ENCODE measurements around the gene XCR1.

Gene XCR1

DNA sequence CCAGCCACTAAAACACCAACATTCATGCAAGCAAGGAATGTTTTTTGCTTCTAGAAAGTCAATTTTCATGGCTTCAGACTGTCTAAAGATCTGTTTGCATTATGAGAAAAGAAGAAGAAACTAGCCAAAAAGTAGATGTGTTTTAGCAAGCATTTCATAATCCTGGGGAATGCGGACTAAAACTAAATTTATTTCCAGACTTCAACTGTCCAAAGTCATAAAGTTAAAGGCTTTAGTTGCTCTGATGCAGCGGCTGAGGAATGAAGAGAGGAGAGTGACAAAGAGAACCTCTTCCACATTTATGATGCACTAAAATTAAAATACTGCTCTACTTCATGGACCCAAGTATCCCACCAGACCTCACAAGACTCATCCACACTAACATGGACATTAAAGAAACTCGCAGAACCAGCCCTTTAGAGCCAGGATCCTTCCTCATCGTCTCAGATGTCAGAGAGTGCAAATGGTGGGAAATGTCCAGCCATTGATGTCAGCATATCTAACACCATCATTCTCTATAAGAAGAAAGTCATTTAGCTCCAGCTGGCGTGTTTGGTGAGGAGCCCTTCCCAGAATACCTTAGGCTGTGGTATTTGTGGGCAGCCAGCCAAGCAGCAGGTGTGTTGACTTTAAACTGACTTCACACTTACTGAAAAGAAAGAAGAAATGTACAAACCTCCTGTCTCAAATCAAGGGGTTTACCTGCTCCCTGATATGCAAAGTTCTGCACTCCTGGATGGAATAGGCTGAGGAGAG lies 49.1 kb downstream of the XCR1 start:
- Histone ChIP-seq H3K79me2 (ENCODE audit: control insufficient read depth, low read length) (no peaks in the 10 kb centered on the region), H3F3A (ENCODE audit: control insufficient read depth, insufficient read depth) (peaks cover 3% of the 10 kb centered on the region; the same call in 1 of the 2 replicates), H3K4me1 (ENCODE audit: control insufficient read depth, low read length) (peaks cover under 1% of the 10 kb centered on the region; the same call in 1 of the 2 replicates), H3K36me3 (ENCODE audit: control insufficient read depth, low read length) (peaks cover 73% of the 10 kb centered on the region), H3K4me3 (ENCODE audit: low read length) (no peak overlapping the region), H3K27ac (ENCODE audit: low read depth, low read length) (no peak overlapping the region), H3K4me2 (ENCODE audit: low read length) (no peak overlapping the region), H3K27me3 (ENCODE audit: control insufficient read depth, low read length) (no peaks in the 10 kb centered on the region), H4K20me1 (ENCODE audit: control insufficient read depth, insufficient read depth, low read depth, low read length) (no peaks in the 10 kb centered on the region), H3K9me3 (ENCODE audit: control insufficient read depth, insufficient read depth, low read length) (no peaks in the 10 kb centered on the region), H3K9me2 (replicated peaks; ENCODE audit: control insufficient read depth, low read length) (no peaks in the 10 kb centered on the region)
- TF ChIP-seq EZH2phosphoT487 (IDR thresholded peaks at IDR 0.05; ENCODE audit: borderline replicate concordance, low read length) (no peak), CTCF (IDR thresholded peaks at IDR 0.05; ENCODE audit: low read depth, low read length, poor library complexity, severe bottlenecking) (no peak)

DNA sequence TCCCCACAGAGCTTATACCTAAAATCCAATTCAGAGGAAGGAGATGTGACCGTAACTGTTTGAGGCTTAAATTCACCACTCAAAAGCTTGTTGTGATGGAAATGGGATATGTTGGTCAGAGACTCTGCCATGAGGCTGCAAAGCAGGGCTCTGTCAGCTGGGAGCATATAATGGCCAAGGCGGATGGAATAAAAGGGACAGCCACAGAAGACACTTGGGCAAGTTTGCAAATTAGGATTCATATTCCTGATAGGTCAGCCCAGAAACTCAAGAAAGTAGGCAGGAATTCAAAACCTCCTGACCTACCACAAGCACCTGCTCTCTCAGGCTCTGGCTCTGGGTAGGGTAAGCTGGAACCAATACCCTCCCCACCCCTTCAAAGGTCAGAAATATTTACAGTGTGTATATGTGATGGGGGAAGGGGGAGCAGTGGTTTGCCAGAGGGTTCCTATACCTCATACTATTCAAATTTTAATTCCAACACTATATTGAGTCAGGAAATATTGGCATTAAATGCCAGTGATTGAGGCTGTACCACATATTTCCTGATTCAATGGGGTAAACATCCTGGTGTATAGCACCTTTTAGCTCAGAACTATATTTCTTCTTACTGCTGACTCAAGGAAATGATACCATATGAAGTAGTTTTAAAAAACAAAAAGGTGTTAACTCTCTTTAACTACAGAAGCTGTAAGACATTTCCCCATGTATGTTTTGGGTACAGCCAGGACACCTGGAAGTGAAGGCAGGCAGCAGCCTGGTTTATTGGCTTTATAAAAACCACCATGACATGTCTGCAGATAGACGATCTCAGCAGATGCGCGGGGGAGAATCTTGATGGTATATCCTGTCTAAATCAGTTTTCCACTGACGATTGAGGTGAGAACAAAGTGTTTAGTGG lies 50.8 kb downstream of the XCR1 start:
- no peak overlapping the region for H3K4me2 ChIP-seq (ENCODE audit: low read length)
- no peak overlapping the region for H3K4me3 ChIP-seq (ENCODE audit: low read length)
- H3K27ac ChIP-seq (ENCODE audit: low read depth, low read length) = no peak overlapping the region
- peaks cover 79% of the 10 kb centered on the region for H3K36me3 ChIP-seq (ENCODE audit: control insufficient read depth, low read length)
- H3K27me3 ChIP-seq (ENCODE audit: control insufficient read depth, low read length) = no peaks in the 10 kb centered on the region
- TF ChIP-seq CTCF (IDR thresholded peaks at IDR 0.05; ENCODE audit: low read depth, low read length, poor library complexity, severe bottlenecking) (no peak), EZH2phosphoT487 (IDR thresholded peaks at IDR 0.05; ENCODE audit: borderline replicate concordance, low read length) (no peak)
- H3K4me1 ChIP-seq (ENCODE audit: control insufficient read depth, low read length) = peaks cover 10% of the 10 kb centered on the region
- H3F3A ChIP-seq (ENCODE audit: control insufficient read depth, insufficient read depth) = peaks cover 5% of the 10 kb centered on the region; the same call in 1 of the 2 replicates
- H3K9me3 ChIP-seq (ENCODE audit: control insufficient read depth, insufficient read depth, low read length) = no peaks in the 10 kb centered on the region
- H3K79me2 ChIP-seq (ENCODE audit: control insufficient read depth, low read length) = no peaks in the 10 kb centered on the region
- H4K20me1 ChIP-seq (ENCODE audit: control insufficient read depth, insufficient read depth, low read depth, low read length) = no peaks in the 10 kb centered on the region
- no peaks in the 10 kb centered on the region for H3K9me2 ChIP-seq (replicated peaks; ENCODE audit: control insufficient read depth, low read length)

- peaks cover 10% of the 10 kb centered on the region for H3K4me1 ChIP-seq (ENCODE audit: control insufficient read depth, low read length)
- H3K79me2 ChIP-seq (ENCODE audit: control insufficient read depth, low read length) = no peaks in the 10 kb centered on the region
- H3K4me3 ChIP-seq (ENCODE audit: low read length) = no peak overlapping the region
- H3K9me3 ChIP-seq (ENCODE audit: control insufficient read depth, insufficient read depth, low read length) = no peaks in the 10 kb centered on the region
- no peak for TF ChIP-seq CTCF (IDR thresholded peaks at IDR 0.05; ENCODE audit: low read depth, low read length, poor library complexity, severe bottlenecking)
- no peak for TF ChIP-seq EZH2phosphoT487 (IDR thresholded peaks at IDR 0.05; ENCODE audit: borderline replicate concordance, low read length)
- no peaks in the 10 kb centered on the region for H4K20me1 ChIP-seq (ENCODE audit: control insufficient read depth, insufficient read depth, low read depth, low read length)
- no peaks in the 10 kb centered on the region for H3K9me2 ChIP-seq (replicated peaks; ENCODE audit: control insufficient read depth, low read length)
- no peaks in the 10 kb centered on the region for H3K27me3 ChIP-seq (ENCODE audit: control insufficient read depth, low read length)
- H3K36me3 ChIP-seq (ENCODE audit: control insufficient read depth, low read length) = peaks cover 72% of the 10 kb centered on the region
- no peak overlapping the region for H3K27ac ChIP-seq (ENCODE audit: low read depth, low read length)
- H3F3A ChIP-seq (ENCODE audit: control insufficient read depth, insufficient read depth) = peaks cover 5% of the 10 kb centered on the region; the same call in 1 of the 2 replicates
- no peak overlapping the region for H3K4me2 ChIP-seq (ENCODE audit: low read length)
These were observed 51.6 kb downstream of the XCR1 start for GRCh38 chr3:45975686-45976085.
